ENCODE results near the gene TRPM3.

DNA sequence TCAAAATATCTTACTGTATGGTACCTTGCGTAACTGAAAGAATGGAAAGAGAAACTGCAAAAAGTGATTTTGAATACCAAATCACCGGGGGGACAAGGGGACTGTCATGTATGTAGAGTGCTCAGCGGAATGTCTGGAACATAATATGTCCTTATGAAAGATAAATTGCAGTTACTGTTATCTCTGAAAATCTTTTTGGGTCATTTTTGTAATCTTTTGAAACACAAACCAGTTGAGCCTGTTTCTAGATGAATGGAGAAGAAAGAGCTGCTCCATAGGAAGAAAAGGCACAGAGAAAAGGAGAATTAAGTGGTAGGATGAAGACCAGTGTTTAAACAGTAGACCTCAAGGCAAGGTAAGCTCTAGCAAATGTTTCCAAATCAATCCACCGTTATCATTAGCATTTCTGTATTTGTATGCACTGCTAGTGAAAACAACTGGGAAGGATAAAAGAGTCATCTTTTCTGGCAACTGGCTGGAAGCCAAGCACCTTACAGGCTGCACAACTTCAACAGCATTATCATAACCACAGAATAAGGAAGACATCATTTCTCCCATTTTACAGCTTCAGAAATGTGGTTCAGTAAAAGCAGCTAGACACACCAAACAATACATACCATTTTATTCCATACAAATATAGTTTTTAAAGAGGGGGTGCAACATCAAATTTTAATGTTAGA lies 158.5 kb downstream of the TRPM3 start:
- TF ChIP-seq, protein P1, sequence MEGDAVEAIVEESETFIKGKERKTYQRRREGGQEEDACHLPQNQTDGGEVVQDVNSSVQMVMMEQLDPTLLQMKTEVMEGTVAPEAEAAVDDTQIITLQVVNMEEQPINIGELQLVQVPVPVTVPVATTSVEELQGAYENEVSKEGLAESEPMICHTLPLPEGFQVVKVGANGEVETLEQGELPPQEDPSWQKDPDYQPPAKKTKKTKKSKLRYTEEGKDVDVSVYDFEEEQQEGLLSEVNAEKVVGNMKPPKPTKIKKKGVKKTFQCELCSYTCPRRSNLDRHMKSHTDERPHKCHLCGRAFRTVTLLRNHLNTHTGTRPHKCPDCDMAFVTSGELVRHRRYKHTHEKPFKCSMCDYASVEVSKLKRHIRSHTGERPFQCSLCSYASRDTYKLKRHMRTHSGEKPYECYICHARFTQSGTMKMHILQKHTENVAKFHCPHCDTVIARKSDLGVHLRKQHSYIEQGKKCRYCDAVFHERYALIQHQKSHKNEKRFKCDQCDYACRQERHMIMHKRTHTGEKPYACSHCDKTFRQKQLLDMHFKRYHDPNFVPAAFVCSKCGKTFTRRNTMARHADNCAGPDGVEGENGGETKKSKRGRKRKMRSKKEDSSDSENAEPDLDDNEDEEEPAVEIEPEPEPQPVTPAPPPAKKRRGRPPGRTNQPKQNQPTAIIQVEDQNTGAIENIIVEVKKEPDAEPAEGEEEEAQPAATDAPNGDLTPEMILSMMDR (conservative IDR thresholded peaks at IDR 0.05; ENCODE audit: low read depth, low read length), result no peak
- TF ChIP-seq EZH2 (IDR thresholded peaks at IDR 0.05; ENCODE audit: low read length, unreplicated experiment), result no peak

Measured in PC-3 (cell line).